LNCaP clone FGC (cell line): ENCODE measurements around the gene CALCB.

Source experiments
- DNase-seq: peaks from one replicate; pipeline ENCODE4 v3.0.0-alpha.2; 2011; ENCODE audit warnings: low read depth
- H3K4me3 ChIP-seq: 2 replicates; pipeline ENCODE4 v1.5.1; 2011; ENCODE audit warnings: mild to moderate bottlenecking, low read depth, low read length, control low read depth
- TF ChIP-seq, protein P1 (sequence below): IDR thresholded peaks from 2 replicates; pipeline ENCODE4 v1.5.1; 2012; ENCODE audit warnings: mild to moderate bottlenecking; ENCODE audit not compliant: control insufficient read depth, insufficient read depth; ENCODE audit errors: extremely low read depth

Gene CALCB

DNA sequence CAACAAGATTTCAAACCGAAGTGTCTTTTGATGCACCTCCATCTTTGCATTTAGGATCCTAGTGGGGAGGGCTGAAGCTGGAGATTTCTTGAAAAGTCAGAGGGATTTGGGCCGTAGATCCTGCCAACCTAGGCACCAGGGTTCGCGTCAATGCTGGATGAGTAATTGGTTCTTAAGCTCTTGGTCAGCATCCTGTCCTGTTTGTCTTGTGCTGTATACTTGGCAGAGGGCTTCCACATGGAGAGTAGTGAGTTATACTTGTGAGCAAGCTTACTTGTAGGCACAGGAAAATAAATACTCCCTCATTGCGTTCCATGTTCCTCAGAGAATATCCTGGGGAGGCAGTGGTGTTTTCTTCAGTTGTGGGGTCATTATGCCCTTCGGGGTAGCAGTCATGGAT, 53.9 kb downstream of the CALCB start:
- no peak for DNase-seq
- TF ChIP-seq, protein P1, sequence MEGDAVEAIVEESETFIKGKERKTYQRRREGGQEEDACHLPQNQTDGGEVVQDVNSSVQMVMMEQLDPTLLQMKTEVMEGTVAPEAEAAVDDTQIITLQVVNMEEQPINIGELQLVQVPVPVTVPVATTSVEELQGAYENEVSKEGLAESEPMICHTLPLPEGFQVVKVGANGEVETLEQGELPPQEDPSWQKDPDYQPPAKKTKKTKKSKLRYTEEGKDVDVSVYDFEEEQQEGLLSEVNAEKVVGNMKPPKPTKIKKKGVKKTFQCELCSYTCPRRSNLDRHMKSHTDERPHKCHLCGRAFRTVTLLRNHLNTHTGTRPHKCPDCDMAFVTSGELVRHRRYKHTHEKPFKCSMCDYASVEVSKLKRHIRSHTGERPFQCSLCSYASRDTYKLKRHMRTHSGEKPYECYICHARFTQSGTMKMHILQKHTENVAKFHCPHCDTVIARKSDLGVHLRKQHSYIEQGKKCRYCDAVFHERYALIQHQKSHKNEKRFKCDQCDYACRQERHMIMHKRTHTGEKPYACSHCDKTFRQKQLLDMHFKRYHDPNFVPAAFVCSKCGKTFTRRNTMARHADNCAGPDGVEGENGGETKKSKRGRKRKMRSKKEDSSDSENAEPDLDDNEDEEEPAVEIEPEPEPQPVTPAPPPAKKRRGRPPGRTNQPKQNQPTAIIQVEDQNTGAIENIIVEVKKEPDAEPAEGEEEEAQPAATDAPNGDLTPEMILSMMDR = no peak
- H3K4me3 ChIP-seq = no peak overlapping the region
